DOHH2 (cell line): ENCODE data around the gene FAM72B.
"Not testable (repeated sequence)": the region's sequence is repeated elsewhere in the genome, so short reads cannot be mapped to it uniquely, and the experiment has no call there.

Source experiments
- CTCF ChIP-seq: fragments of 200-600 bp; sonication (generic); IDR thresholded peaks from one replicate; pipeline ENCODE4 v1.5.1; 2014; ENCODE audit warnings: antibody characterized with exemption, mild to moderate bottlenecking, low read depth, low read length; ENCODE audit not compliant: poor library complexity, severe bottlenecking
- EZH2phosphoT487 ChIP-seq: fragments of 200-600 bp; sonication (generic); IDR thresholded peaks from 2 replicates; pipeline ENCODE4 v1.6.1; 2017; ENCODE audit warnings: borderline replicate concordance, mild to moderate bottlenecking, antibody characterized with exemption, low read length, moderate library complexity, mixed read lengths

- TF ChIP-seq CTCF, EZH2phosphoT487: not testable (repeated sequence)
Observed at GRCh38 chr1:121226925-121227324, 42.8 kb upstream of the FAM72B start.
